ENCODE measurements around the gene SPDYE18. TPM values are rescaled to one million over a fixed set of nuclear protein-coding genes. Genes with fewer than 3 reads are reported as not detected.
"Not testable (repeated sequence)": the region's sequence is repeated elsewhere in the genome, so short reads cannot be mapped to it uniquely, and the experiment has no call there.

SPDYE18 gene
- total RNA-seq, 1 experiment from 2014 or later: not detected

- H3K27me3 ChIP-seq (ENCODE audit: low read length); H3K9ac ChIP-seq (ENCODE audit: low read length); H3K4me2 ChIP-seq (ENCODE audit: low read length); H2AFZ ChIP-seq (ENCODE audit: low read length); H3K79me2 ChIP-seq (ENCODE audit: low read length); H4K20me1 ChIP-seq (ENCODE audit: low read length); H3F3A ChIP-seq (ENCODE audit: low read length, unreplicated experiment); H3K9me2 ChIP-seq (replicated peaks; ENCODE audit: low read length); DNase-seq; CTCF ChIA-PET; intact Hi-C loops (cut with micrococcal nuclease); H3K4me3 ChIP-seq (ENCODE audit: low read length); H3K4me1 ChIP-seq (ENCODE audit: insufficient read depth, low read length); H3K27ac ChIP-seq (ENCODE audit: low read length); ATAC-seq; H3K36me3 ChIP-seq (ENCODE audit: low read depth, low read length); H3K9me3 ChIP-seq (ENCODE audit: low read length); POLR2A ChIA-PET (ENCODE audit: unreplicated experiment); BruUV-seq (replicated peaks): not testable (repeated sequence)
Measured at GRCh38 chr7:77074786-77075396, 12.5 kb upstream of the SPDYE18 start.

GRCh38 chr7:77071108-77071507, 8.8 kb upstream of the SPDYE18 start:
- H3K36me3 ChIP-seq (ENCODE audit: low read depth, low read length); H3K9me3 ChIP-seq (ENCODE audit: low read length); DNase-seq; BruUV-seq (replicated peaks); H3K27me3 ChIP-seq (ENCODE audit: low read length); H3K27ac ChIP-seq (ENCODE audit: low read length); H2AFZ ChIP-seq (ENCODE audit: low read length); H3K4me3 ChIP-seq (ENCODE audit: low read length); H3K4me1 ChIP-seq (ENCODE audit: insufficient read depth, low read length); H3K79me2 ChIP-seq (ENCODE audit: low read length); H3K9ac ChIP-seq (ENCODE audit: low read length); H3F3A ChIP-seq (ENCODE audit: low read length, unreplicated experiment); ATAC-seq; H3K4me2 ChIP-seq (ENCODE audit: low read length); intact Hi-C loops (cut with micrococcal nuclease); CTCF ChIA-PET; H3K9me2 ChIP-seq (replicated peaks; ENCODE audit: low read length); H4K20me1 ChIP-seq (ENCODE audit: low read length); POLR2A ChIA-PET (ENCODE audit: unreplicated experiment): not testable (repeated sequence)

GRCh38 chr7:77065869-77066268, 3.5 kb upstream of the SPDYE18 start:
- H3K4me3 ChIP-seq (ENCODE audit: low read length); BruUV-seq (replicated peaks); H3K27me3 ChIP-seq (ENCODE audit: low read length); DNase-seq; H3K36me3 ChIP-seq (ENCODE audit: low read depth, low read length); H4K20me1 ChIP-seq (ENCODE audit: low read length); H3K9ac ChIP-seq (ENCODE audit: low read length); CTCF ChIA-PET; H3K9me3 ChIP-seq (ENCODE audit: low read length); POLR2A ChIA-PET (ENCODE audit: unreplicated experiment); H3K79me2 ChIP-seq (ENCODE audit: low read length); H3F3A ChIP-seq (ENCODE audit: low read length, unreplicated experiment); H2AFZ ChIP-seq (ENCODE audit: low read length); H3K4me1 ChIP-seq (ENCODE audit: insufficient read depth, low read length); H3K4me2 ChIP-seq (ENCODE audit: low read length); intact Hi-C loops (cut with micrococcal nuclease); H3K27ac ChIP-seq (ENCODE audit: low read length); H3K9me2 ChIP-seq (replicated peaks; ENCODE audit: low read length): not testable (repeated sequence)
- peak; percentile 42 for ATAC-seq

- H3K79me2 ChIP-seq (ENCODE audit: low read length); ATAC-seq; H3K4me2 ChIP-seq (ENCODE audit: low read length); H3K4me1 ChIP-seq (ENCODE audit: insufficient read depth, low read length); H3K9me3 ChIP-seq (ENCODE audit: low read length); H3K9me2 ChIP-seq (replicated peaks; ENCODE audit: low read length); H2AFZ ChIP-seq (ENCODE audit: low read length); CTCF ChIA-PET; H3K27ac ChIP-seq (ENCODE audit: low read length); H3K9ac ChIP-seq (ENCODE audit: low read length); H4K20me1 ChIP-seq (ENCODE audit: low read length); H3K27me3 ChIP-seq (ENCODE audit: low read length); intact Hi-C loops (cut with micrococcal nuclease); H3K36me3 ChIP-seq (ENCODE audit: low read depth, low read length); H3K4me3 ChIP-seq (ENCODE audit: low read length); POLR2A ChIA-PET (ENCODE audit: unreplicated experiment); DNase-seq; H3F3A ChIP-seq (ENCODE audit: low read length, unreplicated experiment): not testable (repeated sequence)
- BruUV-seq (replicated peaks): TSS peak; percentile 35
Measured at GRCh38 chr7:77063732-77064131, 1.4 kb upstream of the SPDYE18 start.

GRCh38 chr7:77032261-77032660, 30.1 kb downstream of the SPDYE18 start, which contains the start of gene SPDYE17:
SPDYE17 (minus strand) TSS chr7:77032361; CDS start chr7:77030570, 1,791 bp downstream.
- H3K36me3 ChIP-seq (ENCODE audit: low read depth, low read length); H3K27me3 ChIP-seq (ENCODE audit: low read length); H3K27ac ChIP-seq (ENCODE audit: low read length); H3F3A ChIP-seq (ENCODE audit: low read length, unreplicated experiment); H3K9me3 ChIP-seq (ENCODE audit: low read length); intact Hi-C loops (cut with micrococcal nuclease); H3K4me3 ChIP-seq (ENCODE audit: low read length); DNase-seq; H3K4me1 ChIP-seq (ENCODE audit: insufficient read depth, low read length); H3K9me2 ChIP-seq (replicated peaks; ENCODE audit: low read length); H3K4me2 ChIP-seq (ENCODE audit: low read length); POLR2A ChIA-PET (ENCODE audit: unreplicated experiment); ATAC-seq; H3K79me2 ChIP-seq (ENCODE audit: low read length); BruUV-seq (replicated peaks); H3K9ac ChIP-seq (ENCODE audit: low read length); CTCF ChIA-PET; H2AFZ ChIP-seq (ENCODE audit: low read length); H4K20me1 ChIP-seq (ENCODE audit: low read length): not testable (repeated sequence)

GRCh38 chr7:77026349-77026748, 36.0 kb downstream of the SPDYE18 start:
- BruUV-seq (replicated peaks); ATAC-seq: not testable (repeated sequence)

GRCh38 chr7:77010074-77010680, 52.2 kb downstream of the SPDYE18 start:
- ATAC-seq: peak; percentile 68
- intact Hi-C loops (cut with micrococcal nuclease); H3K9me2 ChIP-seq (replicated peaks; ENCODE audit: low read length); H3K36me3 ChIP-seq (ENCODE audit: low read depth, low read length); H3K4me1 ChIP-seq (ENCODE audit: insufficient read depth, low read length); H4K20me1 ChIP-seq (ENCODE audit: low read length); H3K4me2 ChIP-seq (ENCODE audit: low read length); H3F3A ChIP-seq (ENCODE audit: low read length, unreplicated experiment); H2AFZ ChIP-seq (ENCODE audit: low read length); H3K4me3 ChIP-seq (ENCODE audit: low read length); H3K27me3 ChIP-seq (ENCODE audit: low read length); H3K79me2 ChIP-seq (ENCODE audit: low read length); H3K9ac ChIP-seq (ENCODE audit: low read length); POLR2A ChIA-PET (ENCODE audit: unreplicated experiment); CTCF ChIA-PET; H3K9me3 ChIP-seq (ENCODE audit: low read length); BruUV-seq (replicated peaks): not testable (repeated sequence)
- DNase-seq: peak; percentile 86
- peak overlapping the region; percentile 83 for H3K27ac ChIP-seq (ENCODE audit: low read length)

More at GRCh38 chr7:77026349-77026748, 36.0 kb downstream of the SPDYE18 start:
- H3K36me3 ChIP-seq (ENCODE audit: low read depth, low read length); H3K9ac ChIP-seq (ENCODE audit: low read length); H3K4me3 ChIP-seq (ENCODE audit: low read length); H4K20me1 ChIP-seq (ENCODE audit: low read length); H2AFZ ChIP-seq (ENCODE audit: low read length); H3K27me3 ChIP-seq (ENCODE audit: low read length); POLR2A ChIA-PET (ENCODE audit: unreplicated experiment); H3K9me2 ChIP-seq (replicated peaks; ENCODE audit: low read length); H3K79me2 ChIP-seq (ENCODE audit: low read length); CTCF ChIA-PET; DNase-seq; H3F3A ChIP-seq (ENCODE audit: low read length, unreplicated experiment); H3K27ac ChIP-seq (ENCODE audit: low read length); H3K9me3 ChIP-seq (ENCODE audit: low read length); H3K4me1 ChIP-seq (ENCODE audit: insufficient read depth, low read length); intact Hi-C loops (cut with micrococcal nuclease); H3K4me2 ChIP-seq (ENCODE audit: low read length): not testable (repeated sequence)
